Measurements from ENCODE around the gene ARID4B.
"Not testable (repeated sequence)": the region's sequence is repeated elsewhere in the genome, so short reads cannot be mapped to it uniquely, and the experiment has no call there.

The ARID4B gene

GRCh38 chr1:235214962-235215361 is 113.0 kb downstream of the ARID4B start:
- not testable (repeated sequence) for DNase-seq

GRCh38 chr1:235213752-235214151 is 114.2 kb downstream of the ARID4B start:
- no peak for DNase-seq

DNA sequence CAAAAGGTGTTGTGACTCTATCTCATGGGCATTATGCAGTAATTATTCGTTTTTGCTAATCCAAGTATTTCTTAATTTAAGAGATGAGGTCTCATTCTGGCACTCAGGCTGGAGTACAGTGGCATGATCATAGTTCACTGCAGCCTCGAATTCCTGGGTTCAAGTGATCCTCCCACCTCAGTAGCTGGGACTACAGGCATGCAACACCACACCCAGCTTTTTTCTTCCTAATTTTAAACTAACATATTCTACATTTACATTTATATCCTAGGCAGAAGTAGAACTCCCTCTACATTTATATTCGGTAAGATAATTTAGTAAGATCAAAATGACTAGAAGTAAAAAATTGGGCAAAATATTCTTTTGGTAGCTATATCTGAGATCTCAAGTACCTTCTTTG is 116.5 kb downstream of the ARID4B start:
- DNase-seq = no peak

DNA sequence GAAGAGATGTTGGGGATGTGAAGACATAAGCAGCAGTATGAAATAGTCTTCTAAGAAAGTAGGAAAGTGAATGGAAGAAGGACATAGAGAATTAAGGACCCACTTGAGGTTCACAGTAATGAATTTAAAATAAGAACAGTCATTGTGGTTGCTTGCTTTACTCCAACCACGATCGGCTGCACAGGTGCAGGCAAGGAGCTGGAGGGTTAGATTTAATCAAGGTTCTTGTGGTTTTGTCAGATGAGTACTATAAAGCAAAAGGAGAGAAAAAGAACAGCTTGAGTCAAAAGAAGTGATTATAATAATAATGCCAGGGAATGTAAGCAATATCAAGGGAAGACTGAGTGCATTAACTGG is 120.8 kb downstream of the ARID4B start:
- DNase-seq = peak in 3 of 4 experiments; percentile 3 to 6 (median 5)

GRCh38 chr1:235206533-235207208 is 121.3 kb downstream of the ARID4B start:
- no peak for DNase-seq

DNA sequence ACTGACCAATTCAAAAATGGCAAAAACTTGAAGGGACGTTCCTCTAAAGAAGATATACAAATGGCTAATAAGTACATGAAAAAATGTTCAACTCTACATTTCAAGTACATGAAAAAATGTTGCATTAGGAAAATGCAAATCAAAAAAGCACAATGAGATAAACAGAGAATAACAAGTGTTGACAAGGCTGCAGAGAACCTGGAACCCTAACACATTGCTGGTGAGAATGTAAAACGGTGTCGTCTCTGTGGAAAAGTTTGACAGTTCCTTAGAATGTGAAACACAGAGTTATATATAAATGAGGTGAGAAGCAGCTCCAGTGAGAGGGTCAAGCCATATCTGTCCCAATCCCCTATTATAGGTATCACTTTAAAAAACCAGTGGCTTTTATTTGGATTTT is 122.3 kb downstream of the ARID4B start:
- DNase-seq = no peak

GRCh38 chr1:235203428-235203827 is 124.6 kb downstream of the ARID4B start:
- DNase-seq = no peak

GRCh38 chr1:235202447-235202846 is 125.5 kb downstream of the ARID4B start:
- not testable (repeated sequence) for DNase-seq

GRCh38 chr1:235199441-235199840 is 128.5 kb downstream of the ARID4B start:
- DNase-seq = no peak

DNA sequence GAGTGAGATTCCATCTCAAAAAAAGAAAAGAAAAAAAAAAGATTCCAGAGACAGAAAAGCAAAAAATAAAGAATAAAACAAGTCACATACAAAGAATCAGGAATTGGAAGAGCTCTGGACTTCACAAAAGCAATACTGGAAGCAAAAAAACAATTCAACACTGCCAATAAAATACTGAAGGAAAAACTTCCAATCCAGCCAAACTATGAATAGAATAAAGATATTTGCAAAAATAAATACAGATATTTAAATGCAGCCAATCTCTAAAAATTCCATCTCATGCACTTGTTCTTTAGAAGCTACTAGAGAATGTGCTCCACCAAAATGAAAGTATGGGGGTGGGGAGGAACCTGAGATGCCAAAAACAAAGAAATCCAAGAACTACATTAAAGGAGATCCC is 137.5 kb downstream of the ARID4B start:
- DNase-seq = no peak

- no peak for DNase-seq
These were observed 140.7 kb downstream of the ARID4B start for GRCh38 chr1:235187316-235187715.

DNA sequence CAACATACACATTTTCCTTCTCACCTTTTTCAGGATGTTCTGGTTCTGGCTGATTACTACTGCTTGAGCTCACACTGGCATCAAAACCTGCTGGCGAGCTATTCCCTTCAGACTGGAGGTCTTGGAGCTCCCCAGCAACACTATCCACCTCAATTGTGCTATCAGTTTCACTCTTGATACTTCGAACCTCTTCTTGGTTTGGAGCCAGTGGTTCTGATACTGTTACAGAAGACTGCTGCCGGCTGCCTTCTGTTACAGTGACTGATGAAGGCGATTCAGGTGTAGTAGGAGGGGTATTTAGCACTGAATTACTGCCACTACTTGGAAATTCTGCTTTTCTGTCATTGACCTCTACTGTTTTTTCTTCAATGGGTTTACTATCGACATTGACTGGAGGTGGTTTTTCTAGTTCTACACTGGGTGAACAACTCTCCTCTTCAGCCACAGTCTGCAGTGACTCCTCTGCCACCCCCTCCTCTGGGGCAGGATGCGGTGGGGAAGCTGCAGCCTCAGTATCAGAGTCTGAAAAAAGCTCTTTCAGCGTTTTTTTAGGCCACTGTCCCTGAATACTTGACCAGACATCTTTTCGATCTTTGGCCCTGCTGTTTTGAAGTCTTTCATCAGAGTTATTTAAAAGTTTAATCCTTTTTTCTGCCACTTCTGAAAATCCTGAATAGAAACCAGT is 146.3 kb downstream of the ARID4B start:
- DNase-seq = no peak

GRCh38 chr1:235180916-235181460 is 147.0 kb downstream of the ARID4B start:
- DNase-seq = no peak

GRCh38 chr1:235176486-235176885 is 151.5 kb downstream of the ARID4B start:
- DNase-seq = no peak

DNA sequence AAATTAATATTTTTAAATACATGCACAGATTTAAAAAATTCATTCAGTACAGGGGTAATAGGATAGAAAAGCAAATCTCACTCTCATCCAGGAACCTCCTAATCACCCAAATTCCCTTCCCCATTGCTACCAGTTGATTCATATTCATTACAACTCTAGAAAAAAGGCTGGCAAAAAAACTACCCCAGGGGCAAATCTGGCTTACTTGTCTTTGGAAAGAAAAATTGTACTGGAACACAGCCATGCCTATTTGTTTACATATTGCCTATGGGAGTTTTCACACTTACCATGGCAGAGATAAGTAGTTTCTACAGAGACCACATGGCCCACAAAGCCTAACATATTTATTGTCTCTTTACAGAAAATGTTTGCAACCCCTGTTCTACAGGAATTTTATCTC is 158.0 kb downstream of the ARID4B start:
- DNase-seq = no peak

GRCh38 chr1:235168375-235168774 is 159.6 kb downstream of the ARID4B start:
- DNase-seq = no peak

DNA sequence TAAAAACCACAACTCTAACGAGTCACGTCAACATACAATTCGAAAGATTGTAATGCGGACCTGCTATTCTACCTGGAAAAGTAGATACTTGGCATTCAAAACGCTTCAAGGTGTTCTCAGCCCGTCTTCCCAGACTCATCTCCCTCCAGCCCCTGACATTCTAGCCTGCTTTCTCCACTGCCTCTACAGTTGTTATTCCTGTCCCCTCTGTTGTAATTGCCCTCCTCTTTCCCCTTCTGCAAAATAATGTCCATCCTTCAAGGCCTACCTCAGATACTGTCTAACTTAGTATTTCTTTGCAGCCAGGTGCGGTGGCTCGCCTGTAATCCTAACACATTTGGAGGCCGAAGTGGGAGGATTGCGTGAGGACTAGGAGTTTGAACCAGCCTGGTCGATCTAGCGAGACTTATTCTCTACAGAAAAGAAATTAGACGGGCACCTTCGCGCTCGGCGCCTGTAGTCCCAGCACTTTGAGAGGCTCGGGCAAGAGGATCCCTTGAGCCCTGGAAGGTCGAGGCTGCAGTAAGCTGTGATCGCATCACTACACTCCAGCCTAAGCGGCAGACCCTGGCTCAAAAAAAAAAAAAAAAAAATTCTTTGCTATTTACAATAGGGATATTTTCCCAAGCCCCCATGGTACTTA is 166.2 kb downstream of the ARID4B start:
- no peak for DNase-seq

GRCh38 chr1:235160957-235161684 is 166.9 kb downstream of the ARID4B start, which contains the start of gene RBM34:
RBM34 (minus strand) TSS chr1:235161250; CDS start chr1:235161226, 24 bp downstream.
- peak; percentile 75 to 88 (median 86) for DNase-seq

DNA sequence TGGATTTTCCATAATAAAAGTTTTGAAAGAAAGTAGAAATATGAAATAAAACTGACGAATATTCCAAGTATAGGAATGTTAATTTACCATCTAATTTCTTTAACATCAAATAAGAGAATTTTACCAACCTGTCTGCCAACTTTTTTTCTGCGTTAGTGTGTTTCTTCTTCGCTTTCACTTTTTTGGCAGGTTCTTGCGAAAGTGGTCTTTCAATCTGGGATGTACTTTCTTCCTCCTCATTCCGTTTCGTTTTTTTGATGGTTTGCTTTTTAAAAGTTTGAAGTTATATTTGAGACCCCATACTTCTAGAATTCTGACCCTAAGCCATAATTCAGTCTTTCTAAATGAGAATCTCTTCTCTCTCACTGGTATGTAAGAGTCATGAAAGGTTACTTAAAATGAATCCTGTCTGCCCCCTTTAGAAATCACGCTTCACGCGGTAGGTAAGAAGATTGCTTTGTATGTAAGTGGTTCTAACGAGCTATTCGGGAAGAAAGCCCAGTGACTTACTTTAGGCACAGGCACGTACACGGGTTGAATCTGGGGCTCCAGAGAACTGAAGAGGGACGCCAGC is 167.5 kb downstream of the ARID4B start:
- DNase-seq = no peak

DNA sequence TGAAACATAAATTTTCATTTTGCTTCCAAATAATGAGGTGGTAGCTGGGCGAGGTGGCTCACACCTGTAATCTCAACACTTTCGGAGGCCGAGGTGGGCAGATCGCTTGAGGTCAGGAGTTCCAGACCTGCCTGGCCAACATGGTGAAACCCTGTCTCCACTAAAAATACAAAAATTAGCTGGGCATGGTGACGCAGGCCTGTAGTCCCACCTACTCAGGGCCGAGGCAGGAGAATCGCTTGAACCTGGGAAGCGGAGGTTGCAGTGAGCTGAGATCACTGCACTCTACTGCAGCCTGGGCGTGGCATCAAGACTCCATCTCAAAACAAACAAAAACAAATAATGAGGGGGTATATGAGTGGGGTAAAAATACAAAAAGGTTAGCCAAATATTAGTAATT is 168.0 kb downstream of the ARID4B start:
- DNase-seq = not testable (repeated sequence)

GRCh38 chr1:235159284-235159683 is 168.7 kb downstream of the ARID4B start:
- DNase-seq = not testable (repeated sequence)

GRCh38 chr1:235158680-235159079 is 169.3 kb downstream of the ARID4B start:
- no peak for DNase-seq

GRCh38 chr1:235157150-235157549 is 170.8 kb downstream of the ARID4B start:
- no peak for DNase-seq

Data from activated CD4-positive, CD25-positive, alpha-beta regulatory T cell (primary cell).